Muscle of leg (tissue), 11 donors: ENCODE data around the gene ENPP4. TPM values are rescaled to one million over a fixed set of nuclear protein-coding genes. Genes with fewer than 3 reads are reported as not detected.
"Not testable (repeated sequence)": the region's sequence is repeated elsewhere in the genome, so short reads cannot be mapped to it uniquely, and the experiment has no call there.

Experiments
- DNase-seq: peaks from one replicate; pipeline ENCODE4 v3.0.0; 2013
- H3K27ac ChIP-seq: one replicate; pipeline ENCODE4 v1.5.1; 2013; ENCODE audit warnings: mild to moderate bottlenecking, low read length, control low read depth
- H3K27me3 ChIP-seq: one replicate; pipeline ENCODE4 v1.6.1; 2013; ENCODE audit warnings: low read length; ENCODE audit not compliant: control insufficient read depth, insufficient read depth
- H3K36me3 ChIP-seq: one replicate; pipeline ENCODE4 v1.6.1; 2013; ENCODE audit warnings: low read length; ENCODE audit not compliant: control insufficient read depth, insufficient read depth
- H3K4me1 ChIP-seq: one replicate; pipeline ENCODE4 v1.6.1; 2013; ENCODE audit warnings: low read length; ENCODE audit not compliant: control insufficient read depth, insufficient read depth
- H3K4me3 ChIP-seq: one replicate; pipeline ENCODE4 v1.5.1; 2013; ENCODE audit warnings: low read length, control low read depth
- H3K9me3 ChIP-seq: replicated peaks from 2 replicates; pipeline ENCODE4 v1.6.1; 2013; ENCODE audit warnings: low read depth, low read length; ENCODE audit not compliant: control insufficient read depth
- WGBS: methylation state at CpG from one replicate; pipeline ENCODE4 v1.1.5; 2013; ENCODE audit warnings: missing lambda C conversion rate; ENCODE audit not compliant: insufficient coverage; 5-methylcytosine and 5-hydroxymethylcytosine counted together
- polyA plus RNA-seq, 8 donors: library from polyadenylated mRNA; unstranded; fragments of 120-200 nt; gene quantifications; one replicate each; pipeline versions ENCODE4 v1.2.1 to v1.2.3, GENCODE V29; 2013; ENCODE audit warnings: inconsistent platforms in 1 of 8, low replicate concordance in 1 of 8; ENCODE audit not compliant: insufficient read length in 8 of 8, insufficient read depth in 1 of 8
- total RNA-seq: library from RNA; stranded (reverse); fragments of 120-200 nt; gene quantifications from one replicate; pipeline ENCODE4 v1.2.4, GENCODE V29; 2013

The ENPP4 gene
- total and polyA plus RNA-seq, 9 donors, result 23.1 to 53.5 (median 37.8) TPM

- no CpG with 5 or more reads among the region's 3 CpGs for WGBS
- DNase-seq, result no peak
- peaks cover 10% of the 10 kb centered on the region for H3K27me3 ChIP-seq
- no peaks in the 10 kb centered on the region for H3K36me3 ChIP-seq
- H3K4me3 ChIP-seq, result no peak overlapping the region
- H3K4me1 ChIP-seq, result peaks cover 4% of the 10 kb centered on the region
- H3K27ac ChIP-seq, result no peak overlapping the region
- no peaks in the 10 kb centered on the region for H3K9me3 ChIP-seq
Observed at GRCh38 chr6:46128476-46128875, 1.3 kb upstream of the ENPP4 start.

DNA sequence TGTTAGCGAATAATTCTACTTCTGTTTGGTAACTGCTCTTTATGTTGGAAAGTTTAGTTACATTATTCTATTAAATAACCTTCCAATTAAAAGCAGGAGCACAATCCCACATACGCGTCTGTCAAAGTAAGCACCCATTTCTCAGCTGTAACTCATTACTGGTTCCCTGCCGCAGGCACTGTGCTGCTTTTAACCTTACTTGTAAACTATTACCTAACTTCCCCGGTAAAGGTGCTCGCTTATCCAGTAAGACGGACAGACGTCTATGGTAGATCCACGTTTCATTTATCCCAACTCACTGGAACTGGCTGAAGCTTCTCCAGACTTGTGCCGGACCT, 529 bp upstream of the ENPP4 start:
- no peak for DNase-seq
- peaks cover 10% of the 10 kb centered on the region for H3K27me3 ChIP-seq
- no peaks in the 10 kb centered on the region for H3K36me3 ChIP-seq
- 6% methylated on average over 9 of the region's 10 CpGs for WGBS
- peak overlapping the region; percentile 25 for H3K27ac ChIP-seq
- peak overlapping the region; percentile 80 for H3K4me3 ChIP-seq
- H3K4me1 ChIP-seq, result peaks cover 4% of the 10 kb centered on the region
- H3K9me3 ChIP-seq, result no peaks in the 10 kb centered on the region

- Histone ChIP-seq H3K27me3 (peaks cover 10% of the 10 kb centered on the region), H3K4me3 (peak overlapping the region; percentile 80), H3K4me1 (peaks cover 4% of the 10 kb centered on the region), H3K27ac (peak overlapping the region; percentile 35), H3K9me3 (no peaks in the 10 kb centered on the region), H3K36me3 (no peaks in the 10 kb centered on the region)
- peak; percentile 23 for DNase-seq
- WGBS, result 80% methylated on average over 3 of the region's 4 CpGs
Observed at GRCh38 chr6:46130666-46131065, 877 bp downstream of the ENPP4 start.

DNA sequence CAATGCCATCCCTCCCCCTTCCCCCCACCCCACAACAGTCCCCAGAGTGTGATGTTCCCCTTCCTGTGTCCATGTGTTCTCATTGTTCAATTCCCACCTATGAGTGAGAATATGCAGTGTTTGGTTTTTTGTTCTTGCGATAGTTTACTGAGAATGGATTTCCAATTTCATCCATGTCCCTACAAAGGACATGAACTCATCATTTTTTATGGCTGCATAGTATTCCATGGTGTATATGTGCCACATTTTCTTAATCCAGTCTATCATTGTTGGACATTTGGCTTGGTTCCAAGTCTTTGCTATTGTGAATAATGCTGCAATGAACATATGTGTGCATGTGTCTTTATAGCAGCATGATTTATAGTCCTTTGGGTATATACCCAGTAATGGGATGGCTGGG, 1.5 kb downstream of the ENPP4 start:
- H3K27ac ChIP-seq, H3K36me3 ChIP-seq, DNase-seq, H3K4me1 ChIP-seq, H3K9me3 ChIP-seq, H3K4me3 ChIP-seq, H3K27me3 ChIP-seq: not testable (repeated sequence)
- no CpG with 5 or more reads among the region's 1 CpG for WGBS

DNA sequence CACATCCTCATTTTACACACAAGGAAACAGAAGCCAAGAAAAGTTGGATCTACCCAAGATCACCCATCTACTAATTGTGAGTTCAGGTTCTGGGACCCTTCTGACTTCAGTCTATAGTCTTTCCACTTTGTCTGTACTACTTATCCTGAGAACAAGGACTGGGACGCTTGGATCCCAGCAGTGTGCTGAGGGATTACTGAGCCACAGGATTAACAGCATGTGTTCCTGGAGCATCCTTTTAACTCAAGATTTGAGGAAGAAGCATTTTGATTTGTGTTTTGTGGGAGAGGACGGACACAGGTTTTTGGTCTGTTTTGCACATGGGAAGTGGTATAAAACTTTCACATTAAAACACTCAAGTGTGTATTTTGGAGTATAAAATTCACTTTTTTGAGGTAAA, 4.4 kb downstream of the ENPP4 start:
- H3K9me3 ChIP-seq, result no peaks in the 10 kb centered on the region
- DNase-seq, result no peak
- peaks cover 9% of the 10 kb centered on the region for H3K27me3 ChIP-seq
- no peak overlapping the region for H3K4me3 ChIP-seq
- no peaks in the 10 kb centered on the region for H3K36me3 ChIP-seq
- WGBS, result no CpG with 5 or more reads among the region's 2 CpGs
- no peak overlapping the region for H3K27ac ChIP-seq
- peaks cover 4% of the 10 kb centered on the region for H3K4me1 ChIP-seq

- no peaks in the 10 kb centered on the region for H3K4me1 ChIP-seq
- no CpG with 5 or more reads among the region's 1 CpG for WGBS
- H3K36me3 ChIP-seq, result no peaks in the 10 kb centered on the region
- H3K9me3 ChIP-seq, result no peaks in the 10 kb centered on the region
- no peak for DNase-seq
- H3K4me3 ChIP-seq, result no peak overlapping the region
- no peak overlapping the region for H3K27ac ChIP-seq
- H3K27me3 ChIP-seq, result peaks cover 2% of the 10 kb centered on the region
Observed at GRCh38 chr6:46135176-46135575, 5.4 kb downstream of the ENPP4 start.

GRCh38 chr6:46136831-46137230, 7.0 kb downstream of the ENPP4 start:
- Histone ChIP-seq H3K27me3 (no peaks in the 10 kb centered on the region), H3K4me3 (no peak overlapping the region), H3K4me1 (no peaks in the 10 kb centered on the region), H3K27ac (peak overlapping the region; percentile 26), H3K9me3 (no peaks in the 10 kb centered on the region), H3K36me3 (no peaks in the 10 kb centered on the region)
- no peak for DNase-seq
- 60% methylated on average over 1 of the region's 2 CpGs for WGBS

- H3K4me3 ChIP-seq, result no peak overlapping the region
- H3K27me3 ChIP-seq, result no peaks in the 10 kb centered on the region
- H3K4me1 ChIP-seq, result no peaks in the 10 kb centered on the region
- WGBS, result no CpG with 5 or more reads among the region's 2 CpGs
- no peaks in the 10 kb centered on the region for H3K9me3 ChIP-seq
- H3K27ac ChIP-seq, result no peak overlapping the region
- no peaks in the 10 kb centered on the region for H3K36me3 ChIP-seq
- no peak for DNase-seq
Observed at GRCh38 chr6:46137387-46137786, 7.6 kb downstream of the ENPP4 start.

DNA sequence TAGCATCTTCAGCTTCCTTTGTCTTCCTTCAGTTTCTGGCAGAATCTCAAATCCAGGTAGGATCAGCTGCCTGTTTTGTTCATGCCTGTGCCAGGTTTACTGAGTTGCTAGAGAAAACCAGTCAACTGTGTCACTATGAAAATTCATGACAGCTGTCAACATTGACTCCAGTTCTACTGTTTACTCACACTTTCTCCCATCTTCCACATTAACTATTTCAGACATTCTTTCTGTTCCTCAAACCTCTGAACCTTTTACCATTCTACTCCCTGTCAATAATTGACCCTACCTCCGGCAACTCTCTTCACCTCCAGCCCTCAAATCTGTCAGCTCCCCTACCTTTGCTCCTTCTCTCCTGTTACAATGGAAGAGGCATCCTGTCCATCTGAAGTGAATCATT, 8.5 kb downstream of the ENPP4 start:
- WGBS, result 78% methylated on average over 1 of the region's 1 CpG
- Histone ChIP-seq H3K4me3 (no peak overlapping the region), H3K4me1 (no peaks in the 10 kb centered on the region), H3K9me3 (no peaks in the 10 kb centered on the region), H3K27me3 (no peaks in the 10 kb centered on the region), H3K36me3 (no peaks in the 10 kb centered on the region), H3K27ac (no peak overlapping the region)
- no peak for DNase-seq

GRCh38 chr6:46144270-46144669, 14.5 kb downstream of the ENPP4 start:
- H3K9me3 ChIP-seq, result no peaks in the 10 kb centered on the region
- DNase-seq, result no peak
- WGBS, result no CpG with 5 or more reads among the region's 1 CpG
- no peaks in the 10 kb centered on the region for H3K36me3 ChIP-seq
- no peak overlapping the region for H3K4me3 ChIP-seq
- H3K4me1 ChIP-seq, result no peaks in the 10 kb centered on the region
- H3K27ac ChIP-seq, result no peak overlapping the region
- H3K27me3 ChIP-seq, result no peaks in the 10 kb centered on the region

DNA sequence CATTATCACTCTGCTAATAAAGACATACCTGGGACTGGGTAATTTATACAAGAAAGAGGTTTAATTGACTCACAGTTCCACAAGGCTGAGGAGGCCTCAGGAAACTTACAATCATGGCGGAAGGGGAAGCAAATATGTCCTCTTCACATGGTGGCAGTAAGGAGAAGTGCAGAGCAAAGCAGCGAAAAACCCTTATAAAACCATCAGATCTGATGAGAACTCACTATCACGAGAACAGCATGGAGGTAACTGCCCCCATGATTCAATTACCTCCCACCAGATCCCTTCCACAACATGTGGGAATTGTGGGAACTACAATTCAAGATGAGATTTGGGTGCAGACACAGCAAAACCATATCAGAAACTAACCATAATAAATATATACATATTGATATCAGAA, 19.3 kb downstream of the ENPP4 start:
- no CpG with 5 or more reads among the region's 3 CpGs for WGBS
- H3K27ac ChIP-seq, H3K36me3 ChIP-seq, H3K27me3 ChIP-seq, H3K4me1 ChIP-seq, H3K4me3 ChIP-seq, DNase-seq, H3K9me3 ChIP-seq: not testable (repeated sequence)
